EH (cell line): Measurements from ENCODE around the gene ALOX5AP.

Source experiments
- DNase-seq: peaks from one replicate; pipeline ENCODE4 v3.0.0-alpha.2; 2015; ENCODE audit warnings: low read depth

ALOX5AP gene

GRCh38 chr13:30796631-30797601 lies 61.6 kb downstream of the ALOX5AP start:
- no peak for DNase-seq

GRCh38 chr13:30797847-30798535 lies 62.6 kb downstream of the ALOX5AP start:
- DNase-seq: no peak

GRCh38 chr13:30798776-30799355 lies 63.5 kb downstream of the ALOX5AP start:
- peak; percentile 49 for DNase-seq

DNA sequence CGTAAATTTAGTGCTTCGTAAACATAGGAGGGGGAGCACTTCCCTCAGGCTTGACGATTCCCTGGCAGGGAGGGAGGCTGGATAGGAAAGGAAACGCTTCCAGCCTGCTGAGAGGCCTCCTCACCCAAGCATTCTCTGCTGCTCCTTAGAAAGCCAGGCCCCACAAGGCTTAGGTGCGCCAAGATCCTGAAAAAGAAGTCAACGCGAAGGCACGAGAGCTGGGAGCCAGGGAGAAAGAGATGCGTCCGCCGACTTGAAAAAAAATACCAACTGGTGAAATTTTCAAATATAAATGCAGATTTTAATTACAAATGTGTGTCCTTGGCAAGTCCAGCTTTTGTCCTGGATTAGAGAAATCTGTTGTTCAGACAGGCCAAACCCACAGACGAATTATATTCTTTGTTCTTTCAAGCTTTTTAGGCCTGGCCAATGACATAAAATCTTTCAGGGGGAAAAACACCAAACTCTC lies 64.0 kb downstream of the ALOX5AP start:
- DNase-seq: peak; percentile 50

- no peak for DNase-seq
Observed at GRCh38 chr13:30800107-30800506, 64.8 kb downstream of the ALOX5AP start.

- DNase-seq: no peak
Observed at GRCh38 chr13:30802501-30802900, 67.2 kb downstream of the ALOX5AP start.

DNA sequence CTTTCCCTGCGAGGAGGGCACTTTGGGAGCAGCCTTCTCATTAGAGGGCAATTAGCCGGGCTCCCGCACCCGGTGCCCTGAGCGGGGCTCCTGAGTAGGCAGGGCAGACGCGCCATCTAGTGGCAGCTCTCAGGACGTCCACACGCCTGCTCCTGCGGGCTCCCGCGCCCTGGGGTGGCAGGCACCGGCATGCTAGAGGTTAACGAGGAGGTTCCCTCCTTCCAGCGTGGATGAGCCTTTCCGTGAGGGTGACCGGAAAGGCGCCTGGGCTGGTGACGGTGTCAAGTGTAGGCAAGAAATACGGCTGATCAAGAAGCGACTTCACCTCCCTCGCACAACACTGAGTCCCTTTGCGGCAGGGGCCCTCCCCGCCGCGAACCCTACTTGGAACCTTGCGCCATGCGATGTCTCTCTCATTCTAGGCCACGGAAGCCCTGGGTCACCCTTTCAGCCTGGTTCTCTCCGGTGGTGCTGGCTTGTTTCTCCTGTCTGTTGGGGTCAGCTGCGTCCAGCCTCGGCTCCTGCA lies 67.7 kb downstream of the ALOX5AP start:
- DNase-seq: peak; percentile 81

DNA sequence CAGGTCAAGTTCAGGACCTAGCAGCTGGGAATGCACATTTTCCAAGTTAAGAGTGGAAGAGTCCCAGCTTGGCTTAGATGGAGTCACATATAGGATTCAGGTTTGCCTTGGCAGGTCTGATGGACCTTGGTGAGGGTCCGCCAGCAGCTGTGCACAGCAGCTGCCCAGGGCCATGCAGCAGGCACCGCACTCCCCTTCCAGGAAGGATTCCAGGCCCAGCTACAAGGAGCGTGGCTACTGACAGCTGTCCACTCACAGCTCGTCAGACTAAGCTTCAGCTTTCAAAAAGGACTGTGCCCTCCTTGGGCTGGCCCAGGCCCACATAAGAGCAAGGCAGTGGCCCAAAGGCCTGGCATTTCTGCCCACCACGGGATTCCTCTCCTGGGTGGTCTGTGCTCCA lies 68.4 kb downstream of the ALOX5AP start:
- no peak for DNase-seq

DNA sequence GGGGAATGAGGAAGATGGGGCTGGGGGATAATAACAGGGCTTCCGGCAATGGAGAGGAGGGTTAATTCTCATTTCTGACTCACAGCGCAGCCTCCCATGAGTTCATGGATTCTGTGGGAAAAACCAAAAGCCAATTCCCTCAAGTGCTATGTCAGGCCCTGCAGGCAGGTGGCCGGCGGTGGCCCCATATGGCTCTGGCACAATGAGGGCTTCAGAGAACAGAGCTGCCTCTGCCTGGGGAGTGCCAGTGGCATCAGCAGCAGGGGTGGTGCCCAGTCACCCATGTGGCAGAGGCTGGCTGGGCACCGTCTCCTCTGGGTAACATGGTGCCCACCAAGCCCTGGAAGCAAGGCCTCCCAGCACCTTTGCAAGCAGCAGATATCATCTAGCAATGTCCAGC lies 69.1 kb downstream of the ALOX5AP start:
- DNase-seq: no peak

GRCh38 chr13:30805132-30805537 lies 69.8 kb downstream of the ALOX5AP start:
- DNase-seq: no peak

- peak; percentile 24 for DNase-seq
Observed at GRCh38 chr13:30805603-30806011, 70.3 kb downstream of the ALOX5AP start.

- peak; percentile 90 for DNase-seq
Observed at GRCh38 chr13:30806784-30807183, 71.4 kb downstream of the ALOX5AP start.

GRCh38 chr13:30807392-30807791 lies 72.0 kb downstream of the ALOX5AP start:
- DNase-seq: no peak

GRCh38 chr13:30808600-30808999 lies 73.3 kb downstream of the ALOX5AP start:
- peak; percentile 23 for DNase-seq

DNA sequence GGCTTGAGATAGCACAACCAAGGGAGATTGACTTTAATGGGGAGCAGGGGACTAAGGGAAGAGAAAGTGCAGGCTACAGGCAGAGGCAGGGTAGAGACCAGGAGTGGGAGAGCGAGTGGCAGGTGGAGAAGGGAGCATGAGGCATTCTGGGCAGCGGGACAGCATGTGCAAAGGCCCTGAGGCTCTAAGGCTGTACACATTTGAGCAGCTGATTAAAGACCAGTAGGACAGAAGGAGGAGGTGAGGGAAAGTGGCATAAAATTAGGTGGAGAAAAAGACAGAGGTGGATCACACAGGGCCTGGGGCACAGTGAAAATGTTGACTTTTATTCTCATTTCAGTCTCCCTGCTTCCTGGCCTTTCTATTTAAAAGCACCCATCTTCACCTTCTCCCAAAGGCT lies 74.4 kb downstream of the ALOX5AP start:
- no peak for DNase-seq

DNA sequence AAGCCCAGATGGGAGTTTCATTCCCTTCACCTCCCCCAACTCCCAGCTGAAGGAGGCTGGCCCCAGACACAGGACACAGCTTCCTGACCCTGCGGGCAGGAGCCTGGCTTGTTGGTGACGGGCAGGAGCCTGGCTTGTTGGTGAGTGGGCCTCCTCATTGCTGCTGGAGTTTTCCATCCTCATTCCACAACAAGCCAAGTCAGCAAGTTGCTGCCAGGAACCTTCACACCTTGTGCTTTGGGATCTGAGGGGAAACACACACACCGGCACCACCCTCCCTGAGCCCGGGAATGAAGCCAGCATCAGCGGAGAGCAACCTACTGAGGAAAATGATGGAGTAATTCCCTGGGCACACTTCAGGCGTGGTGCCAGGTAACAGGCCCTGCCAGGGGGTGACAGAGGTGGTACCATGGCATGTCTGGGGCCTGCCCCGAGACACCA lies 74.9 kb downstream of the ALOX5AP start:
- no peak for DNase-seq

DNA sequence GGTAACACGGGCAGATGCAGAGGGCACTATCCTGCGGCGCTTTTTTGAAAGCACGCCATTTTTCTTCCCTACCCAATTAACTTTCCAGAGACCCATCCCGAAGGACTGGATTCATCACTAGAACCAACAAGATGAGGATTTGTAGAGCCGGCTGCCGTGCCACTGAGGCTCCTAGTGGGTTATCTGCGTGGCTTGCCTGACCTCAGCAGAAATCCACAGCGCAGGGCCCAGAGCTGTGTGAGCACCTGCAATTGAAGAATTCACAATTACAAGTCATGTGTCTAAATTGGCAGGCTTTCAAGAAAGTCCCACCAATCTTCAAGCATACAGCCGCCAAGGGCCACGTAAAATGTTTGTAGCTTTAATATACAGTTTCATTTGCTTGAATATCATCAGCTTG lies 75.5 kb downstream of the ALOX5AP start:
- DNase-seq: no peak
